Chondrocyte (in vitro differentiated cells): ENCODE results near the gene FOSL1. TPM values are rescaled to one million over a fixed set of nuclear protein-coding genes. Genes with fewer than 3 reads are reported as not detected.

Experiments used
- DNase-seq: peaks from one replicate; pipeline ENCODE4 v3.0.0; 2021; ENCODE audit warnings: mixed read lengths, low spot score
- H3K27ac Mint-ChIP-seq: one replicate; pipeline ENCODE4 v1.8.0; 2021; ENCODE audit warnings: mild to moderate bottlenecking, moderate library complexity, mixed read lengths; ENCODE audit not compliant: unreplicated experiment
- H3K27me3 Mint-ChIP-seq: 2 replicates; pipeline ENCODE4 v1.8.0; 2021; ENCODE audit warnings: low read depth, mixed read lengths
- H3K36me3 Mint-ChIP-seq: 2 replicates; pipeline ENCODE4 v1.8.0; 2021; ENCODE audit warnings: low read depth, mixed read lengths
- H3K4me1 Mint-ChIP-seq: 2 replicates; pipeline ENCODE4 v1.8.0; 2021; ENCODE audit warnings: low read depth, mild to moderate bottlenecking, mixed read lengths
- H3K4me3 Mint-ChIP-seq: one replicate; pipeline ENCODE4 v1.8.0; 2021; ENCODE audit warnings: mild to moderate bottlenecking, moderate library complexity, mixed read lengths; ENCODE audit not compliant: unreplicated experiment
- H3K9me3 Mint-ChIP-seq: 2 replicates; pipeline ENCODE4 v1.8.0; 2021; ENCODE audit warnings: low read depth, mixed read lengths
- CTCF ChIP-seq: fragments of 200-600 bp; sonication (generic); IDR thresholded peaks from 2 replicates; pipeline ENCODE4 v1.5.0; 2021; ENCODE audit warnings: antibody characterized with exemption, mild to moderate bottlenecking, moderate library complexity
- total RNA-seq: library from RNA; stranded (reverse); gene quantifications from 3 replicates; pipeline ENCODE4 v1.2.1, GENCODE V29; 2021

FOSL1 gene
- total RNA-seq, 1 donor from 2014 or later = 7.5 TPM

DNA sequence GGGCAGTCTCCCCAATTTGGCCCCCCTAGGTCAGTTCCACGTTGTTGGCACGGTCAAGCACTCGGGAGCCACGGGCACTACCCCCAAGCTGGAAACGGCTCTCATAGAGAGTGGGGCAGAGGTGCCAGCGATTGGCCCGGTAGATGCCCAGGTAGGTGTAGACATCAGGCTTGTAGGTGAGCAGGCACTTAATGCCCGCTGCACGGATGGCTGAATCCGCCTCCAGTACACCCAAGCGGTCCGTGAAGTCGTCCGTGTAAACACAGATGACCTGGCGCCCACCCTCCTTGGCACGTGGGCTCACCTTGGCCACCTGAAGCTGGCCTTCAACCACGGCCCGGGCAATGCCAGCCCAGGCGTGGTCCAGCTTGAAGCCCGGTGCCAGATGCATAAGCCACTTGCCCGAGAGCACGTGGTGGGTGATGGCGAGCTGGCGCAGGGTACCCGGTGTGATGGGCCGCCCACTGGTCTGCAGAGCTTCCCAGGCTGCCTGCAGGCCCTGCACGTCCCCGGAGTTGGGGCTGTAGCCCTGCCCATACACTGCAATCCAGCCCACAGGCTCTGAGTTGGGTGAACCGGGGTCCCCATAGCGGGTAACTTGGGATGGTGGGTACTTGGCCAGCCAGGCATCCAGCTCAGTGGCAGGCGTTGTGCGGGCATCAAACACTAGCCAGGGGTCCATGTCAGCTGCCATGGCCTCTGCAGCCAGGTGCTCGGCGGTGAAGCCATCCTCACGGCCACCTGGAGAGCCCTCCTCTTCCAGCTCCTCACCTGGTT, 17.4 kb upstream of the FOSL1 start:
- no peak for TF ChIP-seq CTCF
- Mint-ChIP-seq H3K36me3 (peaks cover 9% of the 10 kb centered on the region), H3K4me3 (peak overlapping the region; percentile 76), H3K27me3 (no peaks in the 10 kb centered on the region), H3K4me1 (peaks cover 49% of the 10 kb centered on the region), H3K27ac (peak overlapping the region; percentile 100), H3K9me3 (no peaks in the 10 kb centered on the region)
- DNase-seq = no peak

- Mint-ChIP-seq H3K9me3 (no peaks in the 10 kb centered on the region), H3K27me3 (no peaks in the 10 kb centered on the region), H3K27ac (peak overlapping the region; percentile 100), H3K4me3 (peak overlapping the region; percentile 76), H3K4me1 (peaks cover 55% of the 10 kb centered on the region), H3K36me3 (peaks cover 4% of the 10 kb centered on the region)
- DNase-seq = no peak
- no peak for TF ChIP-seq CTCF
These were observed 16.9 kb upstream of the FOSL1 start for GRCh38 chr11:65917077-65917433.

GRCh38 chr11:65916391-65916790, 16.2 kb upstream of the FOSL1 start:
- H3K9me3 Mint-ChIP-seq = no peaks in the 10 kb centered on the region
- peaks cover 3% of the 10 kb centered on the region for H3K36me3 Mint-ChIP-seq
- peak overlapping the region; percentile 76 for H3K4me3 Mint-ChIP-seq
- no peak for TF ChIP-seq CTCF
- H3K4me1 Mint-ChIP-seq = peaks cover 61% of the 10 kb centered on the region
- peak overlapping the region; percentile 100 for H3K27ac Mint-ChIP-seq
- H3K27me3 Mint-ChIP-seq = no peaks in the 10 kb centered on the region
- no peak for DNase-seq

- DNase-seq = peak; percentile 98
- no peaks in the 10 kb centered on the region for H3K9me3 Mint-ChIP-seq
- peaks cover 3% of the 10 kb centered on the region for H3K36me3 Mint-ChIP-seq
- TF ChIP-seq CTCF = no peak
- no peaks in the 10 kb centered on the region for H3K27me3 Mint-ChIP-seq
- peak overlapping the region; percentile 100 for H3K27ac Mint-ChIP-seq
- peaks cover 66% of the 10 kb centered on the region for H3K4me1 Mint-ChIP-seq
- peak overlapping the region; percentile 76 for H3K4me3 Mint-ChIP-seq
These were observed 15.6 kb upstream of the FOSL1 start for GRCh38 chr11:65915821-65916251.

DNA sequence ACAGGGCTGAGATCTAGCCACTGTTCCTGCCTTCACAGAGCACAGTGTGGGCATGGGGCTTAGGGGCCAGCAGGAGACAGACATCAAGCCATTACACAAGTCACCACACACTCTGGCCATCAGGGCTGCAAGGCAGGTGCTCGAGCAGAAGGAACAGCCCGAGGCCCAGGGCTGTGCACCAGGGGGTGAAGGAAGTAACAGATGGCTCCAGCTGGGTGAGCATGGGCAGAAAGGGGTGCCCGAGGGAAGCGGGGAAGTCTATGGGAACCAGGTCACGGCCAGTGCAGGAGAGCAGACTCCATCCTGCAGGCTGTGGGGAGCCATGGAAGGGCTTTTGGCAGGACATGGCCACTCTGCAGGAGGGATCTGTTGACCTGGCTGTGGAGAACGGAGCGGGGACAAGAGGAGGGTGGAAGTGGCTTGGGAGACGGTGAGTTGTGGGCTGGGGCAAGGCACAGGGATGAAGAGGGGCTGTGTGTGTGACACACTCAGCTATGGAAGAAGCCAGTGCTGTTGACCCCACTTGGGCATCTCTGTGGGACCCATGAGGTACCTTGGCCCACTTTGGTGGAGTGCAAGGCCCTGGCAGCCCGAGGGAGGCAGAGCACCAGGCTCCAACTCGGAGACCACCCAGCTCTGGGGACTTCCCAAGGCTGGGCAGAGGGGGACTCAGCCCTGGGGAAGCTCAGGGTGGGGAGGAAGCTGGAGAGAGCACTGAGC, 15.1 kb upstream of the FOSL1 start:
- no peak for DNase-seq
- Mint-ChIP-seq H3K4me3 (peak overlapping the region; percentile 76), H3K9me3 (no peaks in the 10 kb centered on the region), H3K4me1 (peaks cover 60% of the 10 kb centered on the region), H3K27me3 (no peaks in the 10 kb centered on the region), H3K27ac (peak overlapping the region; percentile 100), H3K36me3 (peaks cover 3% of the 10 kb centered on the region)
- TF ChIP-seq CTCF = no peak
